GM19455 (cell line): ENCODE results near the gene CNNM1.

Source experiments
- ATAC-seq: cut with Tn5 transposase; IDR thresholded peaks from one replicate; pipeline ENCODE4 v1.9.1; 2021; ENCODE audit not compliant: unreplicated experiment

CNNM1 gene

GRCh38 chr10:99412099-99412498 is 82.9 kb downstream of the CNNM1 start:
- ATAC-seq = no peak

GRCh38 chr10:99418910-99419624 is 89.9 kb downstream of the CNNM1 start:
- no peak for ATAC-seq

GRCh38 chr10:99419688-99420087 is 90.5 kb downstream of the CNNM1 start:
- ATAC-seq = no peak

GRCh38 chr10:99421233-99421739 is 92.1 kb downstream of the CNNM1 start:
- no peak for ATAC-seq

GRCh38 chr10:99422529-99423096 is 93.5 kb downstream of the CNNM1 start:
- ATAC-seq = no peak

- ATAC-seq = no peak
These were observed 95.5 kb downstream of the CNNM1 start for GRCh38 chr10:99424656-99425055.

DNA sequence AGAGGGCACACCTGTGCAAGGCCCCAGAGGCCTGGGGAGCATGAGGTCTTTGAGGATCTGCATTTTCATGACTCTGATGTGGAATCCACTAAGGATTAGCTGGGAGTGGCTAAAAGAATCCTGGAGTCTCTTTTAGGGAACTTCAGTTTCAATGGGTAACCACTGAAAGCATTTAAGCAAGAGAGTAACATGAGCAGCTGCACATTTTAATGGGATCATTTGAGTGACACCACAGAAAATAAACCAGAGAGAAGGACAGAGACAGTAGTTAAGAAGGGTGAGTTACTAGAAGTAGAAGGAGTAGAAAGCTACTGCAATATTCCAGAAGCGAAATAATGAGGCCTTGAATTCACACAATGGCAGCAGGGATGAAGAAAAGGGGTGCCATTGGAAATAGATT is 96.0 kb downstream of the CNNM1 start:
- ATAC-seq = no peak

GRCh38 chr10:99426689-99427088 is 97.5 kb downstream of the CNNM1 start:
- ATAC-seq = no peak

DNA sequence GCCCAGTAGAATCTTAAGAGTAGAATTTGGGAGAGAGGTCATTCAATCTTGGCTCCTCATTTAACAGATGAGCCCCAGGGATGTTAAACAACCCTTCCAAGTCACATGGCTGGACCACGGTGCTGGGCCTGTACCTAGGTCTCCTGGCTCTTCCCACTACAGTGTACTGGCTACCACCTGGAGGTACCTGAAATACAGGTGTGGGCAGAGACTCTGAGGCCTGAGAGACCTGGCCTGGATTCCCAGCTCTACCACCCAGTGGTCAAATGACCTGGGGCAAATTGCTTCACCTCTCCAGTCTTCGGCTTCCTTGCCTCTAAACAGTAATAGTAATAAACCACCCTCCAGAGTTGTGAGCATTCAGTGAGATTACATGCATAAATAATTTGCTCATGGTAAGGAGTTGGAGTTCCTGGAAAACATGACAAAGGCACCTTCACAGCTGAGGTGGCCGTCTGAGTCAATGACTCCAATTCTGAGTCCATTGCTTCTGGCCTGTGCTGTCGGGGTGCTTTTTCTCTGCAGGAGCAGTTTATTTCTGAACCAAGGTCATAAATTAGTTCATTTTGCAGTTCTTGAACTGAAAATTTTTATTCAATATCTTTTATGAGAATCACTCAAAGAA is 98.5 kb downstream of the CNNM1 start:
- no peak for ATAC-seq

DNA sequence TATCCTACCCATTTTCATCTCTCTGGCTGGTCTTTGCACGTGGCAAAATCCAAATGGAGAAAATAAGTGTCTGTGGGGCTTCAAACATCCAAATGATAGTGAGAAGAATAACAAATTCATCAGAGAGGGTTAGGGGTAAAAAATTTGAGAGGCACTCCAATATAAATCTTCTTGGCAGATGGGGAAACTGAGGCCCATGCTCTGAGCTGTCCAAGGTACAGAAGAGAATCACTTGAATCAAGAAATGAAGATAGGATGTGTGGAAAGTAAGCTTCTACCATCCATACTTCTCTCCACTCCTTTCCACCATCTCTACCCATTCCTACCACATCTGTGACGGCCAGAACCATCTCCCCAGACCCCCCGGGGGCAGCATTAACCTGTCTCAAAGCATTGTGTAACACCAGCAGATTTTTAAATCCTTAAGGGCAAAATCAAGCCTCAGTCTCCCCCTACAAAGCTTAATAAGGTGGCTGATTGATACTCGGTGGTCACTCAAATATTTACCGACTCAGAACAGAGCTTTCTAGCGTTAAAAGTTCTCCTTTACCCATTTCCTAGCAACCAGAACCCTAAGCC is 100.5 kb downstream of the CNNM1 start:
- no peak for ATAC-seq

DNA sequence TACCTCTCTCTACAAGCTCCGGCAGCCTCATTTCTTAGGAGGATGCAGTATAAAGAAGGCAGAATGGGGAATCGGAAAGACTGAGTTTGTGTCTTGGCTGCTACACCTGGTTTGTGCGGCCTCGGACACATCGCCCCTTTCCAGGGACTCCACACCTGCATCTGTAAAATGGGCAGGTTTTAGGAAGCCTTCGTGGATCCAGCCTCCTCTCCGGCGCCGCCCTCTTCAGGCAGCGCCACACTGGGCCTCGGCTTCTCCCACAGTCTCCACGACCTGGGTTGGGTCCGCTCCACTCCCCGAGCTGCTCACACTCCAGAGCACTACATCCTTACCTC is 100.9 kb downstream of the CNNM1 start:
- peak; percentile 28 for ATAC-seq

- ATAC-seq = peak; percentile 98
These were observed 101.5 kb downstream of the CNNM1 start, which contains the start of gene GOT1 for GRCh38 chr10:99430451-99431189. Gene GOT1 (minus strand): TSS chr10:99430624. CDS start chr10:99430565, 59 bp downstream.

DNA sequence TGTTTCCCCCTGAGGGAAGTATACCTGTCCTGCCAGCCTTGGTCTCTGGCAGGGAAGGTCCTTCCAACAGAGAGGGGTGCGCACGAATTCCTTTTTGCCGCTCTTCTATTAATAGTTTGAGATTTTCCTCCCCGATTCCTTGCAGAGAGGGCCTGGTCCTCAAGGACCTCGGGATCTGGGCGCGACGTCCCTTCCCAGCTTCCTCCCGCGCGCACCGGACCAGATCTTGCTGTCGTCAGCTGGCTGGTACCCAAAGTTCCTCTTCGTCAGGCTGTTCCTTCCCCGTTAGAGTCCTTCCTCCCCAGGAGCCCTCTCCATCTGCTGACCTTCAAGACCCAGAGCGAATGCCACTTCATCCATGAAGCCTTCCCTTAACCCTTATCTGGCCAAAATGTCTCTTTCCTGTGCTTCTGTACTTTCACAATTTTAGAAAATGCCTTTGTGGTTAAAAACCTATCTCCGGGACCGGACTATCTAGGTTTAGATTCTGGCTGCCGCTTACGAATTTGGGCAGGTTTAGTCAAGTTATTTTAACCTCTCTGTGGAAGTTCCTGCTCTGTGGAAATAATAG is 102.1 kb downstream of the CNNM1 start:
- ATAC-seq = no peak

DNA sequence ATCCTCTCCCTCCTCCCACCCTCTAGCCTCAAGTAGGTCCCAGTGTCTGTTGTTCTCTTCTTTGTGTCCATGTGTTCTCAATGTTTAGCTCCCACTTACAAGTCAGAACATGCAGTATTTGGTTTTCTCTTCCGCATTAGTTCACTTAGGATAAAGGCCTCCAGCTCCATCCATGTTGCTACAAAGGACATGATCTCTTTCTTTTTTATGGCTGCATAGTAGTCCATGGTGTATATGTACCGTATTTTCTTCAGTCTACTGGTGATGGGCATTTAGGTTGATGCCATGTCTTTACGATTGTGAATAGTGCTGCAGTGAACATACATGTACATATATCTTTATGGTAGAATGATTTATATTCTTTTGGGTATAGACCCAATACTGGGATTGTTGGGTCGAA is 102.9 kb downstream of the CNNM1 start:
- no peak for ATAC-seq

DNA sequence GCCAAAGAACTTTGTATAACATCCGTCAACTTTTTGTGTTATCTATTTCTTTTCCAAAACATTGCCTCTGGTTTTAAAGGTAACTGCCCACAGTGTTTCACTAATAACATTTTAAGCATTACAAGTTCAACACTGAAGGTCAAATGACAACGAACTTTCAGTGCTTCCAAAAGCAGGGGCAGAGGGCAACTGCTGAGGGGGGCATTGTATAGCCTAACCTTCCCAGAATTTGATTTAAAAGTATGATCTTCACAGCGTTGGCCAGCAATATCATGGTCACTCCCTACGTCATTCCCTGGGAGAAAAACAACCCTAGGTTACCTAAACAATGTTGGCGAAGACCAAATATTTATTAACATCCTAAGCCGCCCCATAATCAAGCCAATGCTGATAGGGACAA is 103.7 kb downstream of the CNNM1 start:
- ATAC-seq = no peak

DNA sequence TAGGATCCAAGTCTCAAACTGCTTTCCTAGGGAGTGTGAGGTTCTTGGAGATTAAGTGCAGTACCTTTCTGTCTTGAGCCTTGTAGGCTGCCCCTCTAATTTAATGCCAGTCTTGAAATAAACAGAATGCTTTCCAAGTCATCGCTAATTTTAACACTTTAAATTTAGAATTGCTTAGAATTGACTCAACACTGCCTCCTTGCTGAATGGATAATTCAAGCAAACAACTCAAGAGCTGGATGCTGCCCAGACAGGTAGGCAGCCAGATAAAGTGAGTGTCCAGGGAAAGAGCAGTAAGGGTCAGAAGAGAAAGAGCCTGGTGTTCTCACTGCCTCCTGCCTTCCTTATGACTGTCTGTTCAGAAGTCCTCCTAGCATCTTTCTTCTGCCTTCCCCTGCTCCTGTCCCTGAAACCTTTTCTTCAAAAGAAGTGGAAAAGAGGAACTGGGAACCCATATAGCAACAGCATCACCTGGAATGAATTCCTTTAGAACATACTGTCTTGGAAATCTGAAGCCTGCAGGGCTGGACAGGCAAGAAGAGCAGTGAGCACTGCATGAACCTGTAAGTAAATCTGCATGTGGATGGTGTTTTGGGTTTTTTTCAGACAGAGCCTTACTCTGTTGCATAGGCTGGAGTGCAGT is 104.3 kb downstream of the CNNM1 start:
- no peak for ATAC-seq

- ATAC-seq = no peak
These were observed 107.0 kb downstream of the CNNM1 start for GRCh38 chr10:99435986-99436638.

GRCh38 chr10:99438890-99439289 is 109.7 kb downstream of the CNNM1 start:
- no peak for ATAC-seq

DNA sequence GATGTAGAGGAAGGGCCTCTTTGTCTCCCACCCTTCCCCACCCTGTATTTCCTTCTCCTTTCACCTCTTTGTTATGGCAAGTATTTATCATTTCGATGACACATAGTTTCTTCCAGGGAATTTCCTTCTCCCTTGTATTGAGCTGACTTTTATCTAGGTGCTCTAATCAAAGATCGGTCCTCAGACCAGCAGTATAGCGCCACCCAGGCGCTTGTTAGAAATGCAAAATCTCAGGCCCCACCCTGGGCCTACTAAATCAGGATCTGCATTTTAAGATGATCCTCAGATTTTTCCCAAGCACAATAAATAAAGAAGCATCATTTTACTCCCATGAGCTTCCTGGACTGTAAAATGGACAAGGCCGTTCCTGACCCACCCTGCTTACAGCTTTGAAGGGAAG is 113.2 kb downstream of the CNNM1 start:
- no peak for ATAC-seq

DNA sequence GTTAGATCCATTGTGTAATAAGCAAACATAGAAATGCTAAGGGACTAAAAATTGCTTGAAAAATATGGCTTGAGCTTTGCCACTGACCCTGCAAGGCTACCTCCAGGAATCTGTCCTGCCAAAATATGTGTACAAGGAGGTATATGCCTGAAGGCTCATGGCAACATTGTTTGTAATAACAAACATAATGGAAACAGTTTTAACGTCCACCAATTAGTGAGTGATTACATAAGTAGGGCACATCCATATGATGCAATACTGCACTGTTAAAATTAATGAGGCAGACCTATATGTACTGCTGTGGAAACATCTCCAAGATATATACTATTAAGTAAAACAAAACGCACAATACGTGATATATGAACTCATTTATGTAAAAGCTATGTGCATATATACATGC is 114.3 kb downstream of the CNNM1 start:
- ATAC-seq = no peak
